GM23338 (cell line): ENCODE measurements around the gene THNSL1. TPM values are rescaled to one million over a fixed set of nuclear protein-coding genes. Genes with fewer than 3 reads are reported as not detected.
A peak's percentile ranks its signal among the peaks of the same experiment; 100 is the strongest.

Source experiments
- ATAC-seq: fragments of 200-7000 bp; cut with Tn5 transposase; 3 replicates; pipeline ENCODE4 v1.9.1; 2020
- DNase-seq: peaks from one replicate; pipeline ENCODE4 v3.0.0-alpha.2; 2015; ENCODE audit warnings: low spot score
- H2AFZ ChIP-seq: fragments of 200-600 bp; sonication (generic); 2 replicates; pipeline ENCODE4 v1.8.0; 2016; ENCODE audit warnings: antibody characterized with exemption, mild to moderate bottlenecking, moderate library complexity
- H3F3A ChIP-seq: fragments of 200-600 bp; sonication (generic); replicated peaks from 2 replicates; pipeline ENCODE4 v1.8.0; 2017; ENCODE audit warnings: antibody characterized with exemption, mixed run types, low read depth
- H3K27ac ChIP-seq: fragments of 200-600 bp; sonication (generic); 2 replicates; pipeline ENCODE4 v1.6.1; 2016; ENCODE audit warnings: low read depth
- H3K27me3 ChIP-seq: fragments of 200-600 bp; sonication (generic); 2 replicates; pipeline ENCODE4 v1.8.0; 2016; ENCODE audit warnings: mild to moderate bottlenecking, mixed run types, moderate library complexity; ENCODE audit not compliant: insufficient read depth
- H3K36me3 ChIP-seq: fragments of 200-600 bp; sonication (generic); 2 replicates; pipeline ENCODE4 v1.8.0; 2016; ENCODE audit warnings: mild to moderate bottlenecking; ENCODE audit not compliant: insufficient read depth
- H3K4me1 ChIP-seq: fragments of 200-600 bp; sonication (generic); 2 replicates; pipeline ENCODE4 v1.8.0; 2016; ENCODE audit warnings: mild to moderate bottlenecking, moderate library complexity; ENCODE audit not compliant: insufficient read depth
- H3K4me2 ChIP-seq: fragments of 200-600 bp; sonication (generic); 2 replicates; pipeline ENCODE4 v1.7.1; 2017; ENCODE audit warnings: mixed run types
- H3K4me3 ChIP-seq: fragments of 200-600 bp; sonication (generic); 2 replicates; pipeline ENCODE4 v1.6.1; 2016; ENCODE audit warnings: mixed run types
- H3K79me2 ChIP-seq: fragments of 200-600 bp; sonication (generic); replicated peaks from 2 replicates; pipeline ENCODE4 v1.8.0; 2017; ENCODE audit warnings: mild to moderate bottlenecking; ENCODE audit not compliant: insufficient read depth
- H3K9me2 ChIP-seq: fragments of 200-600 bp; sonication (generic); 2 replicates; pipeline ENCODE4 v1.8.0; 2017; ENCODE audit not compliant: insufficient read depth
- H4K20me1 ChIP-seq: fragments of 200-600 bp; sonication (generic); replicated peaks from 2 replicates; pipeline ENCODE4 v1.8.0; 2017; ENCODE audit warnings: mild to moderate bottlenecking; ENCODE audit not compliant: insufficient read depth
- H3K27ac Mint-ChIP-seq: 2 replicates; pipeline ENCODE4 v1.8.0; 2020; ENCODE audit warnings: inconsistent platforms, mild to moderate bottlenecking, moderate library complexity, mixed read lengths
- H3K27me3 Mint-ChIP-seq: 3 replicates; pipeline ENCODE4 v1.8.0; 2022; ENCODE audit warnings: low read depth, mild to moderate bottlenecking, moderate library complexity, mixed read lengths, inconsistent platforms; ENCODE audit not compliant: insufficient read depth, poor library complexity
- H3K36me3 Mint-ChIP-seq: 3 replicates; pipeline ENCODE4 v1.8.0; 2021; ENCODE audit warnings: low read depth, mild to moderate bottlenecking, inconsistent platforms, moderate library complexity, mixed read lengths
- H3K4me1 Mint-ChIP-seq: 3 replicates; pipeline ENCODE4 v1.8.0; 2020; ENCODE audit warnings: mild to moderate bottlenecking, inconsistent platforms, mixed read lengths
- H3K4me3 Mint-ChIP-seq: 3 replicates; pipeline ENCODE4 v1.8.0; 2021; ENCODE audit warnings: moderate library complexity, mild to moderate bottlenecking, inconsistent platforms, mixed read lengths
- H3K9me3 Mint-ChIP-seq: 3 replicates; pipeline ENCODE4 v1.8.0; 2020; ENCODE audit warnings: moderate library complexity, mild to moderate bottlenecking, inconsistent platforms, mixed read lengths
- CREB1 ChIP-seq: fragments of 250-450 bp; sonication (Bioruptor Pico); IDR thresholded peaks from 2 replicates; pipeline ENCODE4 v1.5.0; 2020; ENCODE audit warnings: low read depth, mild to moderate bottlenecking, moderate library complexity
- CTCF ChIP-seq, 2 experiments: fragments of 200-600 bp in 1 of 2; sonication (generic) in 1 of 2; conservative IDR thresholded peaks; 2 replicates each; pipeline versions ENCODE4 v1.5.1 to v1.6.1; 2016 to 2017; ENCODE audit warnings: antibody characterized with exemption in 2 of 2, low read depth in 2 of 2, mild to moderate bottlenecking in 2 of 2, moderate library complexity in 1 of 2
- ETS1 ChIP-seq: IDR thresholded peaks from 2 replicates; pipeline ENCODE4 v1.6.1; 2016; ENCODE audit warnings: antibody characterized with exemption
- EZH2 ChIP-seq: fragments of 200-600 bp; sonication (generic); IDR thresholded peaks from one replicate; pipeline ENCODE4 v1.8.0; 2017; ENCODE audit warnings: antibody characterized with exemption, mild to moderate bottlenecking, low read depth; ENCODE audit not compliant: unreplicated experiment
- EZH2phosphoT487 ChIP-seq: fragments of 200-600 bp; sonication (generic); IDR thresholded peaks from one replicate; pipeline ENCODE4 v1.8.1; 2018; ENCODE audit warnings: antibody characterized with exemption; ENCODE audit not compliant: unreplicated experiment
- JUNB ChIP-seq: IDR thresholded peaks from one replicate; pipeline ENCODE4 v1.6.1; 2016; ENCODE audit warnings: antibody characterized with exemption; ENCODE audit not compliant: unreplicated experiment
- NANOG ChIP-seq: IDR thresholded peaks from 2 replicates; pipeline ENCODE4 v1.6.1; 2016; ENCODE audit warnings: antibody characterized with exemption, borderline replicate concordance
- POLR2AphosphoS5 ChIP-seq: IDR thresholded peaks from 2 replicates; pipeline ENCODE4 v1.6.1; 2016; ENCODE audit warnings: antibody characterized with exemption, low read depth
- REST ChIP-seq: IDR thresholded peaks from one replicate; pipeline ENCODE4 v1.6.1; 2018; ENCODE audit warnings: antibody characterized with exemption; ENCODE audit not compliant: unreplicated experiment
- STAT1 ChIP-seq: IDR thresholded peaks from one replicate; pipeline ENCODE4 v1.6.1; 2016; ENCODE audit warnings: antibody characterized with exemption; ENCODE audit not compliant: unreplicated experiment
- ZNF114 ChIP-seq: fragments of 250-450 bp; sonication (Bioruptor Pico); IDR thresholded peaks from 2 replicates; pipeline ENCODE4 v1.5.0; 2020; ENCODE audit warnings: mild to moderate bottlenecking, moderate library complexity
- ZNF331 ChIP-seq: fragments of 250-450 bp; sonication (Bioruptor Pico); IDR thresholded peaks from 2 replicates; pipeline ENCODE4 v1.5.0; 2020; ENCODE audit warnings: low read depth, mild to moderate bottlenecking, moderate library complexity
- ZNF462 ChIP-seq: fragments of 250-450 bp; sonication (Bioruptor Pico); IDR thresholded peaks from 2 replicates; pipeline ENCODE4 v1.5.0; 2020; ENCODE audit warnings: mild to moderate bottlenecking, moderate library complexity
- polyA plus RNA-seq: library from polyadenylated mRNA; unstranded; fragments of >200 nt; fragmentation: Nextera tagmentation; extraction: Ambion mirVana; gene quantifications from 2 replicates; pipeline ENCODE4 v1.2.1, GENCODE V29; 2016
- total RNA-seq: library from RNA; depleted of rRNA; stranded (reverse); fragments of >200 nt; shearing (Covaris generic); gene quantifications from 2 replicates; pipeline ENCODE4 v1.2.3, GENCODE V29; 2014

Gene THNSL1
- total and polyA plus RNA-seq, 2 experiments from 2014 or later, result 2.6 to 5.8 TPM

GRCh38 chr10:25039531-25039930 lies 23.1 kb downstream of the THNSL1 start:
- H3K4me1 ChIP-seq, result no peaks in the 10 kb centered on the region
- peak overlapping the region; percentile 5; the same call in 1 of the 2 replicates for H2AFZ ChIP-seq
- Mint-ChIP-seq H3K4me1 (no peaks in the 10 kb centered on the region), H3K4me3 (no peak overlapping the region), H3K27ac (no peak overlapping the region), H3K27me3 (no peaks in the 10 kb centered on the region), H3K9me3 (no peaks in the 10 kb centered on the region), H3K36me3 (no peaks in the 10 kb centered on the region)
- H3K4me3 ChIP-seq, result no peak overlapping the region
- no peak overlapping the region for H3K27ac ChIP-seq
- DNase-seq (no peak), ATAC-seq (no peak)
- no peak for TF ChIP-seq REST
- TF ChIP-seq STAT1, result no peak
- TF ChIP-seq CREB1 (CRISPR knock-in tag), result no peak
- no peak for TF ChIP-seq ZNF462 (CRISPR knock-in tag)
- no peak for TF ChIP-seq EZH2phosphoT487
- TF ChIP-seq ZNF331 (CRISPR knock-in tag), result no peak
- no peak for TF ChIP-seq ZNF114 (CRISPR knock-in tag)
- TF ChIP-seq JUNB, result no peak
- TF ChIP-seq CTCF (conservative IDR thresholded peaks at IDR 0.05; ENCODE audit: low read depth in 2 of 2), result no peak
- no peak for TF ChIP-seq POLR2AphosphoS5
- TF ChIP-seq NANOG, result no peak
- TF ChIP-seq ETS1, result no peak
- no peak for TF ChIP-seq EZH2
- no peaks in the 10 kb centered on the region for H3K27me3 ChIP-seq
- H4K20me1 ChIP-seq, result no peaks in the 10 kb centered on the region
- H3K9me2 ChIP-seq, result no peaks in the 10 kb centered on the region
- no peaks in the 10 kb centered on the region for H3K36me3 ChIP-seq
- no peaks in the 10 kb centered on the region for H3K79me2 ChIP-seq
- H3K4me2 ChIP-seq, result no peak overlapping the region
- no peaks in the 10 kb centered on the region for H3F3A ChIP-seq
